Cardiac septum (tissue), 1 donor: ENCODE measurements around the gene C20orf202. TPM values are rescaled to one million over a fixed set of nuclear protein-coding genes. Genes with fewer than 3 reads are reported as not detected.

Source experiments
- DNase-seq: peaks from one replicate; pipeline ENCODE4 v3.0.0-alpha.2; 2020; ENCODE audit warnings: low spot score
- intact Hi-C: fragments of 100-400 bp; cut with DNase I; formaldehyde crosslinking; loops from one replicate; pipeline ENCODE4 v1.14.0; 2022
- total RNA-seq: library from RNA; stranded (reverse); fragmentation: NEBNext Ultra II Directional; extraction: Animal tissue kit (Norgen Biotek cat#: 25700); gene quantifications from one replicate; pipeline ENCODE4 v1.2.1, GENCODE V29; 2021
- donor health status: DM: no; HTN: no; CAD: no.

C20orf202 gene
- total RNA-seq, 1 donor from 2014 or later: 0.13 TPM

- no peak for DNase-seq
- intact Hi-C loops: no loop called here
These were observed 20.1 kb upstream of the C20orf202 start for GRCh38 chr20:1183153-1183552.

GRCh38 chr20:1184260-1184637 is 19.0 kb upstream of the C20orf202 start:
- DNase-seq: no peak
- intact Hi-C loops: no loop called here

GRCh38 chr20:1184638-1185315 is 18.5 kb upstream of the C20orf202 start, which contains the start of gene TMEM74B:
TMEM74B (minus strand) TSS chr20:1184981; CDS start chr20:1183801, 1,180 bp downstream.
- intact Hi-C loops: no loop called here

GRCh38 chr20:1185316-1185741 is 17.9 kb upstream of the C20orf202 start:
- DNase-seq: no peak
- intact Hi-C loops: no loop called here

More at GRCh38 chr20:1184638-1185315, 18.5 kb upstream of the C20orf202 start, which contains the start of gene TMEM74B:
- no peak for DNase-seq

GRCh38 chr20:1185790-1186334 is 17.4 kb upstream of the C20orf202 start:
- no peak for DNase-seq
- intact Hi-C loops: no loop called here

GRCh38 chr20:1186367-1186991 is 16.8 kb upstream of the C20orf202 start:
- intact Hi-C loops: no loop called here
- DNase-seq: no peak

GRCh38 chr20:1187605-1188171 is 15.6 kb upstream of the C20orf202 start:
- DNase-seq: no peak
- intact Hi-C loops: no loop called here

- no peak for DNase-seq
- intact Hi-C loops: no loop called here
These were observed 14.9 kb upstream of the C20orf202 start for GRCh38 chr20:1188347-1188746.

- DNase-seq: no peak
- intact Hi-C loops: loop anchor here (10.0 kb wide), 1 partner anchor 225 kb away; no protein-coding TSS in a partner anchor
These were observed 13.4 kb upstream of the C20orf202 start for GRCh38 chr20:1189827-1190226.

GRCh38 chr20:1190847-1191246 is 12.4 kb upstream of the C20orf202 start:
- intact Hi-C loops: loop anchor here (10.0 kb wide), 1 partner anchor 226 kb away; no protein-coding TSS in a partner anchor
- DNase-seq: no peak

- no peak for DNase-seq
- intact Hi-C loops: loop anchor here (10.0 kb wide), 1 partner anchor 226 kb away; no protein-coding TSS in a partner anchor
These were observed 12.0 kb upstream of the C20orf202 start for GRCh38 chr20:1191299-1191698.

- no peak for DNase-seq
- intact Hi-C loops: loop anchor here (10.0 kb wide), 1 partner anchor 230 kb away; no protein-coding TSS in a partner anchor
These were observed 8.0 kb upstream of the C20orf202 start for GRCh38 chr20:1195226-1195625.

- intact Hi-C loops: loop anchor here (10.0 kb wide), 1 partner anchor 232 kb away; no protein-coding TSS in a partner anchor
- DNase-seq: no peak
These were observed 6.6 kb upstream of the C20orf202 start for GRCh38 chr20:1196634-1197033.

- intact Hi-C loops: loop anchor here (10.0 kb wide), 1 partner anchor 233 kb away; no protein-coding TSS in a partner anchor
- DNase-seq: no peak
These were observed 5.5 kb upstream of the C20orf202 start for GRCh38 chr20:1197801-1198200.

- no peak for DNase-seq
- intact Hi-C loops: loop anchor here (10.0 kb wide), 1 partner anchor 234 kb away; no protein-coding TSS in a partner anchor
These were observed 4.5 kb upstream of the C20orf202 start for GRCh38 chr20:1198751-1199150.

- intact Hi-C loops: loop anchor here (10.0 kb wide), 1 partner anchor 235 kb away; no protein-coding TSS in a partner anchor
These were observed 3.9 kb upstream of the C20orf202 start for GRCh38 chr20:1199212-1199873.

GRCh38 chr20:1199964-1200363 is 3.3 kb upstream of the C20orf202 start:
- intact Hi-C loops: loop anchor here (10.0 kb wide), 1 partner anchor 235 kb away; no protein-coding TSS in a partner anchor
- DNase-seq: no peak

More at GRCh38 chr20:1199212-1199873, 3.9 kb upstream of the C20orf202 start:
- DNase-seq: no peak

GRCh38 chr20:1203630-1204029 is 376 bp downstream of the C20orf202 start:
- intact Hi-C loops: no loop called here
- no peak for DNase-seq

- intact Hi-C loops: no loop called here
- DNase-seq: no peak
These were observed 859 bp downstream of the C20orf202 start for GRCh38 chr20:1204113-1204512.
